Gastroesophageal sphincter (tissue), 3 donors: Measurements from ENCODE around the gene ZBTB32.

Experiments used
- CTCF ChIP-seq, 4 experiments: fragments of 200-600 bp in 2 of 4; fragments of 450-650 bp in 2 of 4; sonication (generic) in 1 of 4; IDR thresholded peaks; one replicate each; pipeline ENCODE4 v1.5.1; 2017 to 2019; ENCODE audit warnings: antibody characterized with exemption in 4 of 4, mild to moderate bottlenecking in 2 of 4, moderate library complexity in 2 of 4
- POLR2A ChIP-seq, 2 donors: fragments of 450-650 bp; IDR thresholded peaks; one replicate each; pipeline ENCODE4 v1.6.1; 2017; ENCODE audit warnings: antibody characterized with exemption in 2 of 2, mild to moderate bottlenecking in 2 of 2, moderate library complexity in 1 of 2
- POLR2AphosphoS5 ChIP-seq: sonication (generic); formaldehyde crosslinking; IDR thresholded peaks from one replicate; pipeline ENCODE4 v1.6.1; 2017; ENCODE audit warnings: antibody characterized with exemption

- TF ChIP-seq CTCF (IDR thresholded peaks at IDR 0.05) (no peak), POLR2A (IDR thresholded peaks at IDR 0.05) (no peak), POLR2AphosphoS5 (no peak)
These were observed 42.2 kb downstream of the ZBTB32 start for GRCh38 chr19:35746531-35746930.
